KMS-11 (cell line): ENCODE data around the gene PBLD.

Experiments used
- H2AFZ ChIP-seq: fragments of 200-600 bp; sonication (generic); 2 replicates; pipeline ENCODE4 v1.6.1; 2016; ENCODE audit warnings: antibody characterized with exemption, mixed run types, low read depth
- H3K27ac ChIP-seq: fragments of 200-600 bp; sonication (generic); 2 replicates; pipeline ENCODE4 v1.6.1; 2016; ENCODE audit warnings: mild to moderate bottlenecking, mixed run types
- H3K27me3 ChIP-seq: fragments of 200-600 bp; sonication (generic); 2 replicates; pipeline ENCODE4 v1.6.1; 2017; ENCODE audit warnings: mild to moderate bottlenecking, low read depth, mixed run types, moderate library complexity; ENCODE audit not compliant: insufficient read depth
- H3K36me3 ChIP-seq: fragments of 200-600 bp; sonication (generic); 2 replicates; pipeline ENCODE4 v1.6.1; 2017; ENCODE audit warnings: mild to moderate bottlenecking, mixed run types; ENCODE audit not compliant: insufficient read depth
- H3K4me1 ChIP-seq: fragments of 200-600 bp; sonication (generic); 2 replicates; pipeline ENCODE4 v1.6.1; 2016; ENCODE audit warnings: mild to moderate bottlenecking, low read depth, mixed run types; ENCODE audit not compliant: poor library complexity, severe bottlenecking
- H3K4me2 ChIP-seq: fragments of 200-600 bp; sonication (generic); 2 replicates; pipeline ENCODE4 v1.7.0; 2016; ENCODE audit warnings: mild to moderate bottlenecking, mixed run types
- H3K4me3 ChIP-seq: fragments of 200-600 bp; sonication (generic); IDR thresholded peaks from 2 replicates; pipeline ENCODE4 v1.6.1; 2017; ENCODE audit warnings: low read depth, low read length, mixed read lengths; ENCODE audit not compliant: insufficient read depth
- H3K79me2 ChIP-seq: fragments of 200-600 bp; sonication (generic); 2 replicates; pipeline ENCODE4 v1.6.1; 2016; ENCODE audit warnings: low read depth, mixed run types; ENCODE audit not compliant: insufficient read depth
- H3K9ac ChIP-seq: fragments of 200-600 bp; sonication (generic); 2 replicates; pipeline ENCODE4 v1.6.1; 2016; ENCODE audit warnings: mild to moderate bottlenecking, mixed run types
- H4K20me1 ChIP-seq: fragments of 200-600 bp; sonication (generic); 2 replicates; pipeline ENCODE4 v1.6.1; 2016; ENCODE audit warnings: mild to moderate bottlenecking, mixed run types; ENCODE audit not compliant: insufficient read depth
- TF ChIP-seq, protein P1 (sequence below): fragments of 200-600 bp; sonication (generic); conservative IDR thresholded peaks from 2 replicates; pipeline ENCODE4 v1.6.1; 2017; ENCODE audit warnings: low read depth, mild to moderate bottlenecking, antibody characterized with exemption, low read length, moderate library complexity, mixed read lengths

PBLD gene

DNA sequence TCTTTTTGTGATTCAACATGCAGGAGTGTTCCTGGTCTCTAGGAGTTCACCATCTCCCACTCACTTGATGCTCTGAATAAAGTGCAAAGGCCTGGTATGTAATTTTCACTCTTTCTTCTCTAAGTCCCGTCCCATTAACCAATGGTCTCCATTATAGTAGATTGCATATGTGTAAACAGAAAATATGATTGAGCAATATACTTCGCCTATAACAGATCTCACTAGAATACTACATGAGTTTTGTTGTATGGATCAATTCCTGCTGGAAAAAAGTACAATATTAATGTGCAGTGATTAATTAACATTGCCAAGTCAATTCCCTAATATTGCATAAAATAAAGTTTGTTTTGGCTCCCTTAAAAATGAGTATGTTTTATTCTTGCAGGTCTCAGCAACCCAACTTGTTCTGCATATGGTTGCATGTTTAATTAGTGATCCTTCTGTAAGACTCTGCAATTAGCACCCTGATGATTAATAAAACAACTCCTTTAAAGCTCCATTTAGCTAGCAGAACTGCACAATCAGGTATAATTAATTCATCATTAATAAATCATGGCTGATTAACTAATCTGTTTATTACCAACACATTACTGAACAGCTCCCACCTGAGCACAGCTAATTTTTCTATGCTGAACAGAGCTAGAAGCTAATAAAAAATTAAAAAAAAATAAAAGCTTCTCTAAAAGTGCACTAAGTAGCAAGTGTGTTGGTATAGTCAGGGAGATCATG is 63.0 kb downstream of the PBLD start:
- no peaks in the 10 kb centered on the region for H4K20me1 ChIP-seq
- H3K4me3 ChIP-seq, result no peak overlapping the region
- H3K79me2 ChIP-seq, result no peaks in the 10 kb centered on the region
- no peaks in the 10 kb centered on the region for H3K36me3 ChIP-seq
- TF ChIP-seq, protein P1, sequence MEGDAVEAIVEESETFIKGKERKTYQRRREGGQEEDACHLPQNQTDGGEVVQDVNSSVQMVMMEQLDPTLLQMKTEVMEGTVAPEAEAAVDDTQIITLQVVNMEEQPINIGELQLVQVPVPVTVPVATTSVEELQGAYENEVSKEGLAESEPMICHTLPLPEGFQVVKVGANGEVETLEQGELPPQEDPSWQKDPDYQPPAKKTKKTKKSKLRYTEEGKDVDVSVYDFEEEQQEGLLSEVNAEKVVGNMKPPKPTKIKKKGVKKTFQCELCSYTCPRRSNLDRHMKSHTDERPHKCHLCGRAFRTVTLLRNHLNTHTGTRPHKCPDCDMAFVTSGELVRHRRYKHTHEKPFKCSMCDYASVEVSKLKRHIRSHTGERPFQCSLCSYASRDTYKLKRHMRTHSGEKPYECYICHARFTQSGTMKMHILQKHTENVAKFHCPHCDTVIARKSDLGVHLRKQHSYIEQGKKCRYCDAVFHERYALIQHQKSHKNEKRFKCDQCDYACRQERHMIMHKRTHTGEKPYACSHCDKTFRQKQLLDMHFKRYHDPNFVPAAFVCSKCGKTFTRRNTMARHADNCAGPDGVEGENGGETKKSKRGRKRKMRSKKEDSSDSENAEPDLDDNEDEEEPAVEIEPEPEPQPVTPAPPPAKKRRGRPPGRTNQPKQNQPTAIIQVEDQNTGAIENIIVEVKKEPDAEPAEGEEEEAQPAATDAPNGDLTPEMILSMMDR, result no peak
- no peak overlapping the region for H3K9ac ChIP-seq
- no peaks in the 10 kb centered on the region for H3K4me1 ChIP-seq
- H2AFZ ChIP-seq, result no peak overlapping the region
- no peak overlapping the region for H3K27ac ChIP-seq
- H3K27me3 ChIP-seq, result no peaks in the 10 kb centered on the region
- H3K4me2 ChIP-seq, result no peak overlapping the region

DNA sequence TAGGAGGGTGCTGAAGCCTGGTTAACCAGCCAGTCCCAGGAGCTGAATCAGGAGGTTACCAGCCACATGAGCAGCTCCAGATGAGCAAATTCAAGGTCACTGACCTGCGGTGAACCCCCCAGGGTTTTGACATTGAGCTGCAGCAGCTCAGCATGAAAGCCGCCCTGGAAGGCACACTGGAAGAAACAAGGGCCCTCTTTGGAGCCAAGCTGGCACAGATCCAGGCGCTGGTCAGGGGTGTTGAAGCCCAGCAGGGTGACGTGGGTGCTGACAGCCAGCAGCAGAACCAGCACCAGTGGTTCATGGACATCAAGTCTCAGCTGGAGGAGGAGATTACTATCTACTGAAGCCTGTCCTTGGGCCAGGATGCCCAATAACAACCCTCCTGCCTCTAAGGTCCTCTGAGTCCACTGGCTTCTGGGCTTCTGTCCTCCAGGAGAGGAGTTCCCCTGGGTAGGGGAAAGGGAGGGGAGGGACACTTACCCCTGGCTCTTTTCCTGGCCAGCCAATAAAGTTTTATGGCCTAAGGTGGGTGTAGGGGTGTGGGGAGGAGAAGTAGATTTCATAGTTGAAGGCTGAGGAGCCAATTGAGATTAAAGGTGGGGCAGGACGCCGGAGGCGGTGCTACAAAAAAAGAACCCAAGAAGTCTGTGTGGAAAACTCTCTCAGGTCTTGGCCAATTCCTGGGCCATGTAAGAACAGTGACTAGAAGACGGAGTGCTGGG is 71.4 kb downstream of the PBLD start:
- TF ChIP-seq, protein P1, result no peak
- no peaks in the 10 kb centered on the region for H3K79me2 ChIP-seq

DNA sequence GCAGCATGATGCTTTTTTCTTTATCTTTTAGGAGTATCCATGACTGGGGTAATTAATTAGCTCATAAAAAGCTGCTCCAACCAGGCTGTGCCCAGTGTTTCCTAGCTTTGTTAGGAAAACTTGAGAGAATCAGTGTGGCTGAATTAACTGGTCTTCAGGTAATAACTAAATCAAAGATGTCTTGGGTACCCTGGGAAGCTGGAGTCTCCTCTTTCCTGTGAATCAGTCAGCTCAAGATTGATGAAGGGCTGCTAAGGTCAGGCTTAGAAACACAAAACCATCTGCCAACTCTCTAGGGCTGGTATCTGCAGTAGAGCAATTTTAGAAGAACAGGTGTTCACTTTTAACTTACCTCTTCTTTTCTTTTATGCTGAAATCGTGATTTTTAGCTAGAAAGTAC is 79.4 kb downstream of the PBLD start:
- Histone ChIP-seq H2AFZ (no peak overlapping the region), H3K79me2 (no peaks in the 10 kb centered on the region), H3K4me3 (no peak overlapping the region), H3K27ac (no peak overlapping the region), H3K4me2 (no peak overlapping the region), H4K20me1 (no peaks in the 10 kb centered on the region), H3K27me3 (no peaks in the 10 kb centered on the region), H3K36me3 (no peaks in the 10 kb centered on the region), H3K9ac (no peak overlapping the region), H3K4me1 (peaks cover 11% of the 10 kb centered on the region)
- TF ChIP-seq, protein P1, result no peak

More for the DNA sequence above, 71.4 kb downstream of the PBLD start:
- Histone ChIP-seq H3K9ac (no peak overlapping the region), H3K27me3 (no peaks in the 10 kb centered on the region), H3K36me3 (no peaks in the 10 kb centered on the region), H3K4me3 (no peak overlapping the region), H3K4me2 (no peak overlapping the region), H3K4me1 (no peaks in the 10 kb centered on the region), H2AFZ (no peak overlapping the region), H3K27ac (no peak overlapping the region), H4K20me1 (no peaks in the 10 kb centered on the region)

DNA sequence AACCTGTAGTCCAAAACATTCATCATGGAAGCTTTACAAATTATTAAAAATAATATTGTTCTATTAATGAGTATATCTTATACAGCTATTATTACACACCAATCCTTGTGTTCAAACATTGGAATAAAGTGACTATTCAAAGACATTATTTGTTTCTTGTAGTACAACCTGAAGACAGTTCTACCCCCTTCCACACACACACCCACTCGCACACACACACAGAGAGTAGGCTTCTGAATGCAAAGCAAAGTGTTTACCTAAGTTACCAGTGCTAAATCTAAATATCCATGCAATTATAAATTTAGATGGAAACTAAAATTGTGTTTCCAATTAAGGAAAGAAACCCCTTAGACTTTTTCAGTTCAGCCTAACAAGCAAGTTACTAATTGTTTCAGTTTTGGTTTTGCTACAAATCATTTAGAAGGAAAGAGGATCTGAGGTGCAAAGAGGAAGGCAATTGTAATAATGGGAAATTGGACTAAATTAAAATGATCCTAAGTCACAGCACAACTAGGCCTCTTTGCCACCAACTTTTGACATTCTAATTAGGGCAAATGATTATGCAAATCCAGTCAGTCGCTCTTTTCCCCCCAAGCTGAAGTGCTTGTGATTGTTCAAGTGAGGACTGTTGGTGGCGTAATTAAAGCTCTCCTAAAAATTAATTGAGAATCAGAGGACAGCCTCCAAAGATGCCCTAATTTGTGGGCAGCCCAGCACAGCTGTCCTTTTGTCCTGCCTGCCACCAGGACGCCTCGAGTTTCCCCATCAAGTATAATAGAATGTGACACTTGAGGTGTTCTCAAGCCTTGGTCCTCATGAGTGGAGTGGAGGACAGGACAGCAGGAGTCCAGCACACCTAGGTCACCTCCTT is 80.9 kb downstream of the PBLD start:
- H3K36me3 ChIP-seq, result no peaks in the 10 kb centered on the region
- H4K20me1 ChIP-seq, result no peaks in the 10 kb centered on the region
- no peak overlapping the region for H3K4me3 ChIP-seq
- peak overlapping the region; percentile 55; the same call in 1 of the 2 replicates for H3K4me2 ChIP-seq
- no peak overlapping the region for H3K9ac ChIP-seq
- TF ChIP-seq, protein P1, result no peak
- no peaks in the 10 kb centered on the region for H3K79me2 ChIP-seq
- H3K4me1 ChIP-seq, result peaks cover 11% of the 10 kb centered on the region
- no peak overlapping the region for H3K27ac ChIP-seq
- no peaks in the 10 kb centered on the region for H3K27me3 ChIP-seq
- H2AFZ ChIP-seq, result peak overlapping the region; percentile 9; the same call in 1 of the 2 replicates
